Stimulated activated CD4-positive, alpha-beta T cell treated with anti-CD3 and anti-CD28 coated beads, Interleukin-15, amount 100 ng/mL, for 1 hour (primary cell): ENCODE results near the gene HOXA10.

Source experiments
- DNase-seq, 2 donors: peaks; one replicate each; pipeline ENCODE4 v3.0.0-alpha.2; 2020; ENCODE audit warnings: low read depth in 1 of 2, low spot score in 1 of 2

HOXA10 gene

GRCh38 chr7:27180431-27181420 is 6.6 kb upstream of the HOXA10 start:
- DNase-seq, result no peak

- DNase-seq, result peak in 1 of 2 donors; percentile 59
These were observed 5.6 kb upstream of the HOXA10 start for GRCh38 chr7:27179503-27180430.

GRCh38 chr7:27179030-27179429 is 4.9 kb upstream of the HOXA10 start:
- no peak for DNase-seq

GRCh38 chr7:27178366-27178765 is 4.2 kb upstream of the HOXA10 start:
- no peak for DNase-seq

GRCh38 chr7:27177795-27178320 is 3.7 kb upstream of the HOXA10 start:
- DNase-seq, result no peak

GRCh38 chr7:27176962-27177794 is 3.1 kb upstream of the HOXA10 start:
- DNase-seq, result no peak

- DNase-seq, result no peak
These were observed 2.4 kb upstream of the HOXA10 start for GRCh38 chr7:27176524-27176845.

- no peak for DNase-seq
These were observed 1.8 kb upstream of the HOXA10 start for GRCh38 chr7:27175626-27176523.

GRCh38 chr7:27174874-27175625 is 930 bp upstream of the HOXA10 start:
- no peak for DNase-seq

GRCh38 chr7:27173511-27173955 is 587 bp downstream of the HOXA10 start:
- no peak for DNase-seq

- DNase-seq, result peak in 1 of 2 donors; percentile 1
These were observed 1.2 kb downstream of the HOXA10 start for GRCh38 chr7:27172823-27173510.

GRCh38 chr7:27172315-27172774 is 1.8 kb downstream of the HOXA10 start:
- no peak for DNase-seq

- no peak for DNase-seq
These were observed 2.3 kb downstream of the HOXA10 start for GRCh38 chr7:27171637-27172314.

GRCh38 chr7:27171325-27171636 is 2.8 kb downstream of the HOXA10 start:
- no peak for DNase-seq

GRCh38 chr7:27170426-27171324 is 3.4 kb downstream of the HOXA10 start:
- no peak for DNase-seq

- DNase-seq, result no peak
These were observed 4.3 kb downstream of the HOXA10 start for GRCh38 chr7:27169658-27170425.
